Measurements from ENCODE around the gene TMPRSS4. TPM values are rescaled to one million over a fixed set of nuclear protein-coding genes. Genes with fewer than 3 reads are reported as not detected.

The TMPRSS4 gene
- total and polyA plus RNA-seq, 2 of the 4 experiments (the other 2 are of a cell fraction): not detected

DNA sequence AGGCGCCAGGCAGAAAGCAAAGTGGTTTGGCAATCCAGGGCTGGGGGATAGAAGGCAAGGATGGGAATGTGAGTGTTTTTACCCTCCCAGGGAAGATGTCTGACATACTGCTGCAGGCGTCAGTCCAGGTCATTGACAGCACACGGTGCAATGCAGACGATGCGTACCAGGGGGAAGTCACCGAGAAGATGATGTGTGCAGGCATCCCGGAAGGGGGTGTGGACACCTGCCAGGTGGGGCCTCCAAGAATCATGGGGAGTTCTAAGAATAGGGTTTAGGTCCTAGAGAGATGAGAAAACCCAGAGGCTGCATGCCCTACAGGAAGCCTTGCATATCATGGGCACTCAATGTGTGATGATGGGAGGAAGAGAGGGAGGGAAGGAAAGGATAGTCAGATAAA lies 38.2 kb downstream of the TMPRSS4 start:
- H2BK20ac ChIP-seq (ENCODE audit: low read depth, low read length): no peak overlapping the region
- H2BK5ac ChIP-seq (ENCODE audit: low read depth, low read length, poor library complexity, severe bottlenecking): no peak overlapping the region
- H4K8ac ChIP-seq (ENCODE audit: low read depth in 2 of 2, low read length in 2 of 2): no peak overlapping the region
- H4K20me1 ChIP-seq (ENCODE audit: insufficient read depth, low read length): no peaks in the 10 kb centered on the region
- no peak overlapping the region for H3K27ac ChIP-seq (ENCODE audit: insufficient read depth, low read length)
- in situ Hi-C loops (cut with MboI; ENCODE audit: low sequenced_read_pairs) (no loop called here), intact Hi-C loops (cut with micrococcal nuclease) (no loop called here), dilution Hi-C loops (cut with HindIII; ENCODE audit: low sequenced_read_pairs, unreplicated experiment) (no loop called here)
- H4K91ac ChIP-seq (ENCODE audit: insufficient read depth, low read depth, low read length): no peak overlapping the region
- no peak overlapping the region for H2BK120ac ChIP-seq (ENCODE audit: low read depth, low read length)
- no peak overlapping the region for H3K18ac ChIP-seq (ENCODE audit: low read depth, low read length)
- TF ChIP-seq BHLHE40 (IDR thresholded peaks at IDR 0.05; ENCODE audit: low read depth, low read length) (no peak), FOS (IDR thresholded peaks at IDR 0.05; ENCODE audit: low read depth, low read length) (no peak), MXI1 (IDR thresholded peaks at IDR 0.05; ENCODE audit: borderline replicate concordance, low read depth, low read length) (no peak), MAFK (IDR thresholded peaks at IDR 0.05; ENCODE audit: low read depth, low read length) (no peak), RFX5 (IDR thresholded peaks at IDR 0.05; ENCODE audit: low read depth, low read length) (no peak), NFE2L2 (IDR thresholded peaks at IDR 0.05; ENCODE audit: low read depth, low read length) (no peak), SMC3 (IDR thresholded peaks at IDR 0.05; ENCODE audit: low read depth, low read length) (no peak), RAD21 (IDR thresholded peaks at IDR 0.05; ENCODE audit: low read length) (no peak), MAZ (IDR thresholded peaks at IDR 0.05; ENCODE audit: borderline replicate concordance, low read depth, low read length) (no peak), RCOR1 (IDR thresholded peaks at IDR 0.05; ENCODE audit: insufficient replicate concordance, low read length) (no peak)
- TF ChIP-seq, protein P1, sequence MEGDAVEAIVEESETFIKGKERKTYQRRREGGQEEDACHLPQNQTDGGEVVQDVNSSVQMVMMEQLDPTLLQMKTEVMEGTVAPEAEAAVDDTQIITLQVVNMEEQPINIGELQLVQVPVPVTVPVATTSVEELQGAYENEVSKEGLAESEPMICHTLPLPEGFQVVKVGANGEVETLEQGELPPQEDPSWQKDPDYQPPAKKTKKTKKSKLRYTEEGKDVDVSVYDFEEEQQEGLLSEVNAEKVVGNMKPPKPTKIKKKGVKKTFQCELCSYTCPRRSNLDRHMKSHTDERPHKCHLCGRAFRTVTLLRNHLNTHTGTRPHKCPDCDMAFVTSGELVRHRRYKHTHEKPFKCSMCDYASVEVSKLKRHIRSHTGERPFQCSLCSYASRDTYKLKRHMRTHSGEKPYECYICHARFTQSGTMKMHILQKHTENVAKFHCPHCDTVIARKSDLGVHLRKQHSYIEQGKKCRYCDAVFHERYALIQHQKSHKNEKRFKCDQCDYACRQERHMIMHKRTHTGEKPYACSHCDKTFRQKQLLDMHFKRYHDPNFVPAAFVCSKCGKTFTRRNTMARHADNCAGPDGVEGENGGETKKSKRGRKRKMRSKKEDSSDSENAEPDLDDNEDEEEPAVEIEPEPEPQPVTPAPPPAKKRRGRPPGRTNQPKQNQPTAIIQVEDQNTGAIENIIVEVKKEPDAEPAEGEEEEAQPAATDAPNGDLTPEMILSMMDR (conservative IDR thresholded peaks at IDR 0.05; ENCODE audit: low read depth, low read length): no peak
- H2AK9ac ChIP-seq (replicated peaks; ENCODE audit: low read depth, low read length, poor library complexity): no peak overlapping the region
- BruUV-seq (replicated peaks): no TSS peak
- H3K9ac ChIP-seq (ENCODE audit: low read depth, low read length): no peak overlapping the region
- H3K14ac ChIP-seq (replicated peaks; ENCODE audit: low read depth, low read length): no peak overlapping the region
- no peak overlapping the region for H2BK15ac ChIP-seq (ENCODE audit: low read depth, low read length)
- no peak overlapping the region for H2AK5ac ChIP-seq (ENCODE audit: low read depth, low read length)
- WGBS, 2 experiments (ENCODE audit: extremely low coverage in 2 of 2, insufficient read length in 1 of 2): 46% methylated on average over 3 of the region's 7 CpGs; no CpG with 5 or more reads in 1 of the 2 experiments
- H3K56ac ChIP-seq (ENCODE audit: extremely low read depth, insufficient read depth, low read length): no peak overlapping the region
- H3K27me3 ChIP-seq (ENCODE audit: control insufficient read depth, insufficient read depth, low read length): peaks cover 2% of the 10 kb centered on the region
- H3K79me1 ChIP-seq (ENCODE audit: low read depth in 1 of 2, low read length in 2 of 2): no peaks in the 10 kb centered on the region
- no peaks in the 10 kb centered on the region for H3K4me1 ChIP-seq (ENCODE audit: control insufficient read depth, insufficient read depth, low read length)
- no peak overlapping the region for H3K23ac ChIP-seq (ENCODE audit: low read depth, low read length)
- DNase-seq (no peak), ATAC-seq (ENCODE audit: low read depth) (no peak)
- H3K9me3 ChIP-seq (ENCODE audit: control insufficient read depth, insufficient read depth, low read length): no peaks in the 10 kb centered on the region
- no peak overlapping the region for H3K4me2 ChIP-seq (ENCODE audit: low read depth, low read length)
- H3K4ac ChIP-seq (ENCODE audit: low read depth, low read length): no peak overlapping the region
- H3K36me3 ChIP-seq (ENCODE audit: control insufficient read depth, insufficient read depth, low read length): no peaks in the 10 kb centered on the region
- H4K5ac ChIP-seq (ENCODE audit: low read depth, low read length): no peak overlapping the region
- ChIA-PET CTCF (no interaction called here), POLR2A (ENCODE audit: unreplicated experiment) (no interaction called here)
- H3K4me3 ChIP-seq (ENCODE audit: insufficient read depth, low read depth, low read length): no peak overlapping the region
- H2AFZ ChIP-seq (replicated peaks; ENCODE audit: low read length, poor library complexity): peak overlapping the region; percentile 43
- no peaks in the 10 kb centered on the region for H3K9me1 ChIP-seq (ENCODE audit: insufficient read depth, low read length)

Data from IMR-90 (cell line).